Ovary (tissue), 3 donors: ENCODE data around the gene ASB8.

Experiments used
- EP300 ChIP-seq: sonication (generic); formaldehyde crosslinking; IDR thresholded peaks from one replicate; pipeline ENCODE4 v1.6.1; 2017; ENCODE audit warnings: antibody characterized with exemption
- POLR2A ChIP-seq: fragments of 450-650 bp; IDR thresholded peaks from one replicate; pipeline ENCODE4 v1.6.1; 2017; ENCODE audit warnings: antibody characterized with exemption, mild to moderate bottlenecking, moderate library complexity
- TF ChIP-seq, protein P1 (sequence below), 3 donors: fragments of 450-650 bp in 2 of 3; fragments of 200-600 bp in 1 of 3; IDR thresholded peaks; one replicate each; pipeline versions ENCODE4 v1.5.1 to v1.8.0; 2016 to 2022; ENCODE audit warnings: antibody characterized with exemption in 3 of 3, mild to moderate bottlenecking in 1 of 3
- donor health status: DM: no; HTN: no; CAD: no.

DNA sequence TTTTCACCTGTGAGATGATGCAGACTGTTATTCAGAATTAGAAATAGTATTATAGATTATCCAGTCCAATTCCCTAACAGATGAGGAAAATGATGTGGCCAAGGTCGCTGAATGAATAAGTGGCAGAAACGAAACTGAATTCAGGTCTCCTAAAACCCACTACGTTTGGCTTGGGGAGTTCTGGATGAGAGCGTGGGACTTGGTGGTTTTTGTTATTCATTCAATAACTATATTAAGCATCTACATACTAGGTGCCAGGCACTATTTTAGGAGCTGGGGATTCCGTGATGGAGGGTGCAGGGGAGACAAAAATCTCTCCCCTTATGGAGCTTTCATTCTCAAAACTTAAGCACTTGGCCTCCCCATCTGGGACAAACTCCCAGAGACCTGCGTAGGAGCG lies 25.3 kb upstream of the ASB8 start:
- TF ChIP-seq, protein P1, sequence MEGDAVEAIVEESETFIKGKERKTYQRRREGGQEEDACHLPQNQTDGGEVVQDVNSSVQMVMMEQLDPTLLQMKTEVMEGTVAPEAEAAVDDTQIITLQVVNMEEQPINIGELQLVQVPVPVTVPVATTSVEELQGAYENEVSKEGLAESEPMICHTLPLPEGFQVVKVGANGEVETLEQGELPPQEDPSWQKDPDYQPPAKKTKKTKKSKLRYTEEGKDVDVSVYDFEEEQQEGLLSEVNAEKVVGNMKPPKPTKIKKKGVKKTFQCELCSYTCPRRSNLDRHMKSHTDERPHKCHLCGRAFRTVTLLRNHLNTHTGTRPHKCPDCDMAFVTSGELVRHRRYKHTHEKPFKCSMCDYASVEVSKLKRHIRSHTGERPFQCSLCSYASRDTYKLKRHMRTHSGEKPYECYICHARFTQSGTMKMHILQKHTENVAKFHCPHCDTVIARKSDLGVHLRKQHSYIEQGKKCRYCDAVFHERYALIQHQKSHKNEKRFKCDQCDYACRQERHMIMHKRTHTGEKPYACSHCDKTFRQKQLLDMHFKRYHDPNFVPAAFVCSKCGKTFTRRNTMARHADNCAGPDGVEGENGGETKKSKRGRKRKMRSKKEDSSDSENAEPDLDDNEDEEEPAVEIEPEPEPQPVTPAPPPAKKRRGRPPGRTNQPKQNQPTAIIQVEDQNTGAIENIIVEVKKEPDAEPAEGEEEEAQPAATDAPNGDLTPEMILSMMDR (IDR thresholded peaks at IDR 0.05) = no peak
- no peak for TF ChIP-seq POLR2A
- no peak for TF ChIP-seq EP300
